OCI-LY7 (cell line): ENCODE measurements around the gene DRP2. TPM values are rescaled to one million over a fixed set of nuclear protein-coding genes. Genes with fewer than 3 reads are reported as not detected.
"Not testable (repeated sequence)": the region's sequence is repeated elsewhere in the genome, so short reads cannot be mapped to it uniquely, and the experiment has no call there.

Source experiments
- BruUV-seq: library from RNA; stranded (reverse); fragments of 400-500 nt; replicated peaks from 2 replicates; lab custom pipeline; 2021; lab: Mats Ljungman, UMichigan
- CTCF ChIA-PET: fragments of 300-600 bp; sonication (Branson Sonifier 250); formaldehyde crosslinking; loops from one replicate; lab custom pipeline; 2022; ENCODE audit warnings: antibody characterized with exemption; ENCODE audit not compliant: unreplicated experiment; lab: Charles Lee
- POLR2A ChIA-PET: fragments of 300-600 bp; sonication (Branson Sonifier 250); formaldehyde crosslinking; loops from one replicate; lab custom pipeline; 2022; ENCODE audit warnings: antibody characterized with exemption; lab: Charles Lee
- DNase-seq: peaks from one replicate; pipeline ENCODE4 v3.0.0-alpha.2; 2015; ENCODE audit warnings: low spot score
- H2AFZ ChIP-seq: fragments of 200-600 bp; sonication (generic), shearing (Covaris generic); 2 replicates; pipeline ENCODE4 v1.6.1; 2014; ENCODE audit warnings: mild to moderate bottlenecking, antibody characterized with exemption, low read length, moderate library complexity
- H3K27ac ChIP-seq: fragments of 200-600 bp; sonication (generic); 2 replicates; pipeline ENCODE4 v1.5.1; 2014; ENCODE audit warnings: mixed run types, low read depth, mild to moderate bottlenecking, moderate library complexity, low read length, inconsistent platforms; ENCODE audit not compliant: poor library complexity, severe bottlenecking
- H3K36me3 ChIP-seq: fragments of 200-600 bp; sonication (generic); 2 replicates; pipeline ENCODE4 v1.6.1; 2014; ENCODE audit warnings: mild to moderate bottlenecking, antibody characterized with exemption, low read length, moderate library complexity, mixed read lengths; ENCODE audit not compliant: insufficient read depth
- H3K4me1 ChIP-seq: fragments of 200-600 bp; sonication (generic); 2 replicates; pipeline ENCODE4 v1.5.1; 2014; ENCODE audit warnings: mild to moderate bottlenecking, low read length; ENCODE audit not compliant: insufficient read depth, poor library complexity, severe bottlenecking
- H3K4me2 ChIP-seq: fragments of 200-600 bp; sonication (generic); 2 replicates; pipeline ENCODE4 v1.6.1; 2014; ENCODE audit warnings: mild to moderate bottlenecking, low read length
- H3K4me3 ChIP-seq: fragments of 200-600 bp; sonication (generic); 2 replicates; pipeline ENCODE4 v1.5.1; 2014; ENCODE audit warnings: mild to moderate bottlenecking, low read depth, low read length; ENCODE audit not compliant: poor library complexity, severe bottlenecking
- H3K79me2 ChIP-seq: fragments of 200-600 bp; sonication (generic); 2 replicates; pipeline ENCODE4 v1.6.1; 2016; ENCODE audit warnings: low read depth, mild to moderate bottlenecking, low read length, moderate library complexity, mixed read lengths; ENCODE audit not compliant: insufficient read depth
- H3K9me2 ChIP-seq: fragments of 200-600 bp; sonication (generic); 2 replicates; pipeline ENCODE4 v1.6.1; 2016; ENCODE audit warnings: mild to moderate bottlenecking, low read length, mixed read lengths; ENCODE audit not compliant: insufficient read depth
- H3K9me3 ChIP-seq: fragments of 200-600 bp; sonication (generic); 2 replicates; pipeline ENCODE4 v1.6.1; 2014; ENCODE audit warnings: mild to moderate bottlenecking, mixed run types, low read length, mixed read lengths
- H4K20me1 ChIP-seq: fragments of 200-600 bp; sonication (generic); 2 replicates; pipeline ENCODE4 v1.6.1; 2014; ENCODE audit warnings: mild to moderate bottlenecking, antibody characterized with exemption, low read length, moderate library complexity, mixed read lengths; ENCODE audit not compliant: insufficient read depth
- CTCF ChIP-seq: fragments of 200-600 bp; sonication (generic); conservative IDR thresholded peaks from 2 replicates; pipeline ENCODE4 v1.5.1; 2014; ENCODE audit warnings: mild to moderate bottlenecking, antibody characterized with exemption, low read length, moderate library complexity, mixed read lengths
- EZH2phosphoT487 ChIP-seq: fragments of 200-600 bp; sonication (generic); IDR thresholded peaks from 2 replicates; pipeline ENCODE4 v1.6.1; 2018; ENCODE audit warnings: low read depth, borderline replicate concordance, mild to moderate bottlenecking, mixed run types, antibody characterized with exemption, low read length, moderate library complexity, mixed read lengths
- intact Hi-C: fragments of 100-400 bp; cut with micrococcal nuclease; formaldehyde crosslinking; loops from one replicate; pipeline ENCODE4 v1.10.0; 2022; ENCODE audit not compliant: unreplicated experiment
- total RNA-seq, 2 experiments: library from RNA; depleted of rRNA in 1 of 2; stranded (reverse); fragments of >200 nt in 1 of 2; shearing (Covaris generic) in 1 of 2; gene quantifications; 2 replicates each; pipeline ENCODE4 v1.2.3, GENCODE V29; 2014 to 2022

The DRP2 gene
- total RNA-seq, 2 experiments from 2014 or later: 0.82 to 0.93 TPM

- CTCF ChIA-PET: no interaction called here
- H3K4me1 ChIP-seq: no peaks in the 10 kb centered on the region
- no peak overlapping the region for H2AFZ ChIP-seq
- no peak overlapping the region for H3K27ac ChIP-seq
- BruUV-seq: no TSS peak
- no peak overlapping the region for H3K4me2 ChIP-seq
- no peaks in the 10 kb centered on the region for H3K79me2 ChIP-seq
- intact Hi-C loops: no loop called here
- H3K4me3 ChIP-seq: no peak overlapping the region
- no peaks in the 10 kb centered on the region for H3K9me3 ChIP-seq
- H4K20me1 ChIP-seq: no peaks in the 10 kb centered on the region
- no peaks in the 10 kb centered on the region for H3K9me2 ChIP-seq
- no peaks in the 10 kb centered on the region for H3K36me3 ChIP-seq
- no peak for TF ChIP-seq EZH2phosphoT487
- POLR2A ChIA-PET: no interaction called here
- no peak for DNase-seq
Measured at GRCh38 chrX:101276238-101276637, 56.7 kb downstream of the DRP2 start.

- H3K4me1 ChIP-seq: no peaks in the 10 kb centered on the region
- TF ChIP-seq CTCF (peak; percentile 74), EZH2phosphoT487 (no peak)
- no peak overlapping the region for H3K27ac ChIP-seq
- no peaks in the 10 kb centered on the region for H3K9me3 ChIP-seq
- BruUV-seq: no TSS peak
- ChIA-PET CTCF (no interaction called here), POLR2A (interaction anchor here (0.7 kb wide), 1 partner anchor 45 kb away, joined by 3 read pairs; no protein-coding TSS in a partner anchor)
- no peaks in the 10 kb centered on the region for H3K79me2 ChIP-seq
- no peaks in the 10 kb centered on the region for H4K20me1 ChIP-seq
- DNase-seq: peak; percentile 47
- no peak overlapping the region; the same call in 1 of the 2 replicates for H2AFZ ChIP-seq
- no peak overlapping the region for H3K4me3 ChIP-seq
- no peaks in the 10 kb centered on the region for H3K36me3 ChIP-seq
- no peaks in the 10 kb centered on the region for H3K9me2 ChIP-seq
- intact Hi-C loops: loop anchor here (10.0 kb wide), 1 partner anchor 393 kb away; no protein-coding TSS in a partner anchor
- no peak overlapping the region for H3K4me2 ChIP-seq
Measured at GRCh38 chrX:101287402-101287801, 67.8 kb downstream of the DRP2 start.

- no peak within 1 kb of the TSS for H2AFZ ChIP-seq
- no peaks in the 10 kb centered on the region for H3K79me2 ChIP-seq
- DNase-seq: no peak
- H3K4me3 ChIP-seq: no peak within 1 kb of the TSS
- CTCF ChIA-PET: no interaction called here
- no TSS peak for BruUV-seq
- H3K9me3 ChIP-seq: no peaks in the 10 kb centered on the region
- POLR2A ChIA-PET: no interaction called here
- TF ChIP-seq EZH2phosphoT487 (no peak), CTCF (no peak)
- intact Hi-C loops: no loop called here
- no peaks in the 10 kb centered on the region for H3K9me2 ChIP-seq
- no peaks in the 10 kb centered on the region for H4K20me1 ChIP-seq
- H3K36me3 ChIP-seq: no peaks in the 10 kb centered on the region
- H3K27ac ChIP-seq: no peak within 1 kb of the TSS
- no peak within 1 kb of the TSS for H3K4me2 ChIP-seq
- H3K4me1 ChIP-seq: no peaks in the 10 kb centered on the region
Measured at GRCh38 chrX:101290957-101291603, 71.5 kb downstream of the DRP2 start, which contains the start of gene TAF7L. TAF7L (minus strand) TSS chrX:101291334; CDS start chrX:101287543, 3,791 bp downstream.

GRCh38 chrX:101295603-101296002 is 76.0 kb downstream of the DRP2 start:
- POLR2A ChIA-PET, BruUV-seq, H3K4me2 ChIP-seq, DNase-seq, H3K27ac ChIP-seq, H3K9me3 ChIP-seq, intact Hi-C loops, H3K9me2 ChIP-seq, H4K20me1 ChIP-seq, H2AFZ ChIP-seq, H3K4me3 ChIP-seq, H3K36me3 ChIP-seq, H3K79me2 ChIP-seq, CTCF ChIA-PET, H3K4me1 ChIP-seq: not testable (repeated sequence)
